Suprapubic skin (tissue), 4 donors: ENCODE measurements around the gene ATP1B1.

Experiments
- CTCF ChIP-seq, 2 donors: fragments of 200-600 bp in 1 of 2; fragments of 450-650 bp in 1 of 2; sonication (generic) in 1 of 2; IDR thresholded peaks; one replicate each; pipeline ENCODE4 v1.5.1; 2016 to 2019; ENCODE audit warnings: antibody characterized with exemption in 2 of 2, mild to moderate bottlenecking in 1 of 2, moderate library complexity in 1 of 2
- POLR2A ChIP-seq, 2 donors: fragments of 450-650 bp; IDR thresholded peaks; one replicate each; pipeline ENCODE4 v1.6.1; 2017; ENCODE audit warnings: antibody characterized with exemption in 2 of 2, mild to moderate bottlenecking in 2 of 2, moderate library complexity in 2 of 2
- POLR2AphosphoS5 ChIP-seq, 3 donors: sonication (generic); formaldehyde crosslinking; IDR thresholded peaks; one replicate each; pipeline ENCODE4 v1.6.1; 2017; ENCODE audit warnings: antibody characterized with exemption in 3 of 3

- TF ChIP-seq CTCF (IDR thresholded peaks at IDR 0.05), result no peak
- no peak for TF ChIP-seq POLR2AphosphoS5 (IDR thresholded peaks at IDR 0.05)
- no peak for TF ChIP-seq POLR2A (IDR thresholded peaks at IDR 0.05)
Observed at GRCh38 chr1:169091480-169091941, 15.0 kb upstream of the ATP1B1 start.
